NCI-H2107 (cell line): Measurements from ENCODE around the gene CALB2.

ENCODE experiments used
- DNase-seq: peaks from one replicate; lab custom pipeline; 2025; lab: John Stamatoyannopoulos, UW

Gene CALB2

GRCh38 chr16:71426880-71427615 lies 68.5 kb downstream of the CALB2 start:
- DNase-seq = no peak

GRCh38 chr16:71428385-71428784 lies 69.9 kb downstream of the CALB2 start:
- DNase-seq = no peak

DNA sequence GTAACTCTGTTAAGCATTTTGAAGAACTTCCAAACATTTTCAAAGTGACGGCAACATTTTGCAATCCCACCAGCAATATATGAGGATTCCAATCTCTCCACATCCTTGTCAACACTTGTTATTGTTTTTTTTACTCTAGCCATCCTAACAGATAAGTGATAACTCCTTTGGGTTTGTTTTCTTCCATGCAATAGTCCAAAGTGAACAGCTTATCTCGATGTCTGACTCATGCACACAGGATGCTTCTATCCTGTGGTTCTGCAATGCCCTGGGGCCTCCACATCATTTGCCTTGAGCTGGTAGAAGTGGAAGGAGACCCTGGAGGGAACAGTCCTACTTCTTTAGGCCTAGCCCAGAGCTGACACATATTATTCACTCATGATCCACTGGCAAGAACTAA lies 70.4 kb downstream of the CALB2 start:
- no peak for DNase-seq

DNA sequence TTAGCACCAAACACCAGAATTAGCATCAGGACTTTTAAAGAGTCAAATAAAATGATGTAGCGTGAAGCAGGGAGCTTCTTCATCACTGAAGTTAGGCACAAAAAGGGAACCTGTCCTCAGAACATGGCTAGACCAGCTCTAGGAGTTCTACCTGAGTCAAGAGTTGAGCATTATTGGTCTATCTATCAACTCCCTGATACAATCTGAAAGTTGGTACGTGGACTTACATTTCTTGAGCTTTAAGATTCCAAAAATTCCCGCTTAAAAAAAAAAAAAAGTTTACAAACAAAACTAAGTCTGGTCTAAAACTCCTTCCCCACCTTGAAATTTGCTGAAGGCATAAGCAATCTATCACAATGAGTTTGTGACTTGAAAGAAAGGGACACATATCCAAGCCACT lies 71.1 kb downstream of the CALB2 start:
- DNase-seq = no peak

DNA sequence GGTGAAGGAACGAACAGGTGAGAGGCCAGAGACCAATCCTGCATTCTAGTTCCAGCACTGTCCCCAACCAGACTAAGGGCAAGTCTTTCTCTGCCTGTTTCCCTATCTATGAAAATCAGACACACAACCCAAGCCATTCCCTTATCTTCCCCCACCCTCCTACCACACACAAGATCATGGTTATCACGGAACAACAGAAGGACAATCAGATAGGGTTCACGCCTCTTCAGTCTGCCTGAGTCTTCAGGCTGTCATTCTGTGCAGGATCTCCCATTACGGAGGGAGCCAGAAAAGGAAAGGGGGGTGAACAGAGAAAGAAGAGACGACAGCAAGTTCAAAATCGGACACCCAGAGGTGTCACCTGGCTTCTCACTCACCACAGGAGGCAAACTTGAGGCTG lies 72.2 kb downstream of the CALB2 start:
- DNase-seq = no peak

- no peak for DNase-seq
These were observed 72.7 kb downstream of the CALB2 start for GRCh38 chr16:71431176-71431575.

DNA sequence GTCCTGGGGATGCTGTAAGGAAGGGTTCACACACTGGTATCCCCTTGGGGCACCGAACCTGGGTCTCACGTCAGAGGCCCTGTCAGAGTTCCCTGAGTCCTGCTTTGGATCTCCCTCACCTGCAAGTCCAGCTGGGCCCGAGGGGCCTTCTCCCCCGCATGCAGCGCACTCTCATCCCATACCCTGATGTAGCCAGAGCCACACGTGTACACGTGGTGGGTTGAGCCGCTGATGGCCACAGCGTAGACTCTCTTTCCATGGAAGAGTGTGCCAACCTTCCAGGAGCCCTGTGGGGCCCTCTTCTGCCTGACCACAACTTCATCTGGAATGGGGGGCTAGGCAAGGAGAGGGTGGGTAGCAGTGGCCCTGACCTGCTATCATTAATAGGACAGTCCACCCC lies 73.5 kb downstream of the CALB2 start:
- no peak for DNase-seq

GRCh38 chr16:71432906-71433305 lies 74.4 kb downstream of the CALB2 start:
- DNase-seq = no peak

- no peak for DNase-seq
These were observed 78.0 kb downstream of the CALB2 start for GRCh38 chr16:71436473-71436872.

DNA sequence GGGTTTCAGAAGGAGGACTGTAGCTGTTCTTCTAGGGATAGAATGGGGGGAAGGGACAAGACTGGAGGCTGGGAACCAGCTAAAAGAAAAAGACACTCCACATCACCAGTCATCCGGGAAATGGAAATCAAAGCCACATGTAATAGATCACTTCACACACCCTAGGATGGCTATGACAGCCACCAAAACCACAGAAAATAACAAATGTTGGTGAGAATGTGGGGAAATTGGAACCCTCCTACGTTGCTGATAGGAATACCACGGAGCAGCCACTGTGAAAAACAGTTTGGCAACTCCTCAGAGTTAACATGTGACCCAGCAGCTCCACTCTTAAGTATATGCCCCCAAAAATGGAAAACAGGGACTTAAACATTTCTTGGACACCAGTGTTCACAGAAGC lies 81.0 kb downstream of the CALB2 start:
- DNase-seq = no peak
